ENCODE results near the gene NOVA2. TPM values are rescaled to one million over a fixed set of nuclear protein-coding genes. Genes with fewer than 3 reads are reported as not detected.
A peak's percentile ranks its signal among the peaks of the same experiment; 100 is the strongest.

Gene NOVA2
- total and polyA plus RNA-seq, 9 of the 15 experiments (the other 6 are each of a cell fraction or from before 2014, with no cell fraction given) = not detected

DNA sequence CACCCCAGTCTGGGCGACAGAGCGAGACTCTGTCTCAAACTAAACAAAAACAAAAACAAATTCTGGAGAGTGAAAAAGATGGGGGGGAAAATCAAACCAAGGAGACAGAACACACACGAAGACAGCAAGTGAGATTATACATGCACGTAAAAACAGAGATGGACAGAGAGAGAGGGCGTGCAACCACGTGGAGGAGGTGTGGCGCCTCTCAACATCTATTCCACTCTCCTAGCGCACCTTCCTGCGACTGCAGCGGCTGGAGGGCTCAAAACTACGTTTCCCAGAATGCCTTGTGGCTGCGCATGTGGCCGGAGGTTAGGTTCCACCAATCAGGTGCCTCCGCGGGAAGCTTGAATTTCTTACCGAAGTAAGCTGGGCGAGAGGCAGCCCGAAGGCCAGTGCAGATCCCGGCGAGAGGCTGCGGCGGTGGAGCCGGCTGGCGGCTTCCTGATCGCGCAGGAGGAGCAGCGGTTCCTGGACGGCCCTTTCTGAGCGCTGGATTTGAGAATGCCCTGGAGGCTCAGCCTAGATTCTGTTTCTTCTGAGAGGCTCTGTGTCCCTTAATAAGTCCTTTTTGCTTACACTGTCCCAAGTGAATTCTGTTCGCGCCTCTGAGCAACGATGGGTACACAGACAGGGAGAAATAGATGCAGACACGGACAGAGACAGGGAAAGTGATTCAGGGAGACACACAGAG, 46.0 kb downstream of the NOVA2 start (continued):
- TF ChIP-seq, protein P1, sequence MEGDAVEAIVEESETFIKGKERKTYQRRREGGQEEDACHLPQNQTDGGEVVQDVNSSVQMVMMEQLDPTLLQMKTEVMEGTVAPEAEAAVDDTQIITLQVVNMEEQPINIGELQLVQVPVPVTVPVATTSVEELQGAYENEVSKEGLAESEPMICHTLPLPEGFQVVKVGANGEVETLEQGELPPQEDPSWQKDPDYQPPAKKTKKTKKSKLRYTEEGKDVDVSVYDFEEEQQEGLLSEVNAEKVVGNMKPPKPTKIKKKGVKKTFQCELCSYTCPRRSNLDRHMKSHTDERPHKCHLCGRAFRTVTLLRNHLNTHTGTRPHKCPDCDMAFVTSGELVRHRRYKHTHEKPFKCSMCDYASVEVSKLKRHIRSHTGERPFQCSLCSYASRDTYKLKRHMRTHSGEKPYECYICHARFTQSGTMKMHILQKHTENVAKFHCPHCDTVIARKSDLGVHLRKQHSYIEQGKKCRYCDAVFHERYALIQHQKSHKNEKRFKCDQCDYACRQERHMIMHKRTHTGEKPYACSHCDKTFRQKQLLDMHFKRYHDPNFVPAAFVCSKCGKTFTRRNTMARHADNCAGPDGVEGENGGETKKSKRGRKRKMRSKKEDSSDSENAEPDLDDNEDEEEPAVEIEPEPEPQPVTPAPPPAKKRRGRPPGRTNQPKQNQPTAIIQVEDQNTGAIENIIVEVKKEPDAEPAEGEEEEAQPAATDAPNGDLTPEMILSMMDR (IDR thresholded peaks at IDR 0.05 in 2 of 3, conservative IDR thresholded peaks at IDR 0.05 in 1 of 3; ENCODE audit: insufficient read depth in 2 of 3, low read depth in 1 of 3, low read length in 3 of 3) = peak; percentile 30 to 54 (median 30); a peak in 4 of 6 replicates
- TF ChIP-seq PTTG1 (tag; IDR thresholded peaks at IDR 0.05; ENCODE audit: low read depth) (no peak), E2F3 (CRISPR knock-in tag; IDR thresholded peaks at IDR 0.05) (peak; percentile 61; the same call in 1 of the 2 replicates), HLTF (IDR thresholded peaks at IDR 0.05) (no peak), FOS (IDR thresholded peaks at IDR 0.05; ENCODE audit: extremely low read depth, insufficient read length) (peak; percentile 87), PHF8 (IDR thresholded peaks at IDR 0.05; ENCODE audit: borderline replicate concordance, low read length) (peak; percentile 69; the same call in 1 of the 2 replicates), JUN (IDR thresholded peaks at IDR 0.05; ENCODE audit: borderline replicate concordance, low read depth, low read length) (0 out of 2 replicates have a peak, but pooled peaks have one; percentile 24), JUN (CRISPR knock-in tag; IDR thresholded peaks at IDR 0.05; ENCODE audit: borderline replicate concordance) (no peak), FOXK2 (conservative IDR thresholded peaks at IDR 0.05 in 1 of 2, IDR thresholded peaks at IDR 0.05 in 1 of 2; ENCODE audit: low read depth in 2 of 2) (0 out of 4 replicates have a peak, but pooled peaks have one; percentile 17 to 45), ELF1 (tag; IDR thresholded peaks at IDR 0.05) (peak; percentile 48), CTBP1 (IDR thresholded peaks at IDR 0.05; ENCODE audit: borderline replicate concordance) (peak; percentile 74), GABPB1 (CRISPR knock-in tag; IDR thresholded peaks at IDR 0.05) (peak; percentile 85), CREB1 (IDR thresholded peaks at IDR 0.05) (peak; percentile 82), CREB1 (CRISPR knock-in tag; IDR thresholded peaks at IDR 0.05) (peak; percentile 87), GATA2 (CRISPR knock-in tag; IDR thresholded peaks at IDR 0.05) (no peak), SREBF2 (CRISPR knock-in tag; IDR thresholded peaks at IDR 0.05) (no peak), ZNF134 (CRISPR knock-in tag; conservative IDR thresholded peaks at IDR 0.05) (no peak), ZEB2 (IDR thresholded peaks at IDR 0.05) (no peak), CBX3 (IDR thresholded peaks at IDR 0.05; ENCODE audit: borderline replicate concordance in 1 of 2, low read length in 2 of 2) (peak in 1 of 2 experiments; percentile 90; a peak in 2 of 3 replicates)
- TF ChIP-seq, protein P2, sequence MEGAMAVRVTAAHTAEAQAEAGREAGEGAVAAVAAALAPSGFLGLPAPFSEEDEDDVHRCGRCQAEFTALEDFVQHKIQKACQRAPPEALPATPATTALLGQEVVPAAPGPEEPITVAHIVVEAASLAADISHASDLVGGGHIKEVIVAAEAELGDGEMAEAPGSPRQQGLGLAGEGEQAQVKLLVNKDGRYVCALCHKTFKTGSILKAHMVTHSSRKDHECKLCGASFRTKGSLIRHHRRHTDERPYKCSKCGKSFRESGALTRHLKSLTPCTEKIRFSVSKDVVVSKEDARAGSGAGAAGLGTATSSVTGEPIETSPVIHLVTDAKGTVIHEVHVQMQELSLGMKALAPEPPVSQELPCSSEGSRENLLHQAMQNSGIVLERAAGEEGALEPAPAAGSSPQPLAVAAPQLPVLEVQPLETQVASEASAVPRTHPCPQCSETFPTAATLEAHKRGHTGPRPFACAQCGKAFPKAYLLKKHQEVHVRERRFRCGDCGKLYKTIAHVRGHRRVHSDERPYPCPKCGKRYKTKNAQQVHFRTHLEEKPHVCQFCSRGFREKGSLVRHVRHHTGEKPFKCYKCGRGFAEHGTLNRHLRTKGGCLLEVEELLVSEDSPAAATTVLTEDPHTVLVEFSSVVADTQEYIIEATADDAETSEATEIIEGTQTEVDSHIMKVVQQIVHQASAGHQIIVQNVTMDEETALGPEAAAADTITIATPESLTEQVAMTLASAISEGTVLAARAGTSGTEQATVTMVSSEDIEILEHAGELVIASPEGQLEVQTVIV (CRISPR knock-in tag; IDR thresholded peaks at IDR 0.05; ENCODE audit: borderline replicate concordance) = no peak
- TF ChIP-seq, protein P3, sequence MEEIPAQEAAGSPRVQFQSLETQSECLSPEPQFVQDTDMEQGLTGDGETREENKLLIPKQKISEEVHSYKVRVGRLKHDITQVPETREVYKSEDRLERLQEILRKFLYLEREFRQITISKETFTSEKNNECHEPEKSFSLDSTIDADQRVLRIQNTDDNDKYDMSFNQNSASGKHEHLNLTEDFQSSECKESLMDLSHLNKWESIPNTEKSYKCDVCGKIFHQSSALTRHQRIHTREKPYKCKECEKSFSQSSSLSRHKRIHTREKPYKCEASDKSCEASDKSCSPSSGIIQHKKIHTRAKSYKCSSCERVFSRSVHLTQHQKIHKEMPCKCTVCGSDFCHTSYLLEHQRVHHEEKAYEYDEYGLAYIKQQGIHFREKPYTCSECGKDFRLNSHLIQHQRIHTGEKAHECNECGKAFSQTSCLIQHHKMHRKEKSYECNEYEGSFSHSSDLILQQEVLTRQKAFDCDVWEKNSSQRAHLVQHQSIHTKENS (CRISPR knock-in tag; IDR thresholded peaks at IDR 0.05) = no peak
- TF ChIP-seq, protein P4, sequence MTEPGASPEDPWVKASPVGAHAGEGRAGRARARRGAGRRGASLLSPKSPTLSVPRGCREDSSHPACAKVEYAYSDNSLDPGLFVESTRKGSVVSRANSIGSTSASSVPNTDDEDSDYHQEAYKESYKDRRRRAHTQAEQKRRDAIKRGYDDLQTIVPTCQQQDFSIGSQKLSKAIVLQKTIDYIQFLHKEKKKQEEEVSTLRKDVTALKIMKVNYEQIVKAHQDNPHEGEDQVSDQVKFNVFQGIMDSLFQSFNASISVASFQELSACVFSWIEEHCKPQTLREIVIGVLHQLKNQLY (CRISPR knock-in tag; conservative IDR thresholded peaks at IDR 0.05) = no peak
- TF ChIP-seq, protein P5, sequence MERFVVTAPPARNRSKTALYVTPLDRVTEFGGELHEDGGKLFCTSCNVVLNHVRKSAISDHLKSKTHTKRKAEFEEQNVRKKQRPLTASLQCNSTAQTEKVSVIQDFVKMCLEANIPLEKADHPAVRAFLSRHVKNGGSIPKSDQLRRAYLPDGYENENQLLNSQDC (CRISPR knock-in tag; IDR thresholded peaks at IDR 0.05) = no peak
